Body of pancreas (tissue), 4 donors: ENCODE data around the gene HECA.

Experiments
- CTCF ChIP-seq, 7 experiments: fragments of 450-650 bp in 4 of 7; fragments of 200-600 bp in 3 of 7; sonication (generic) in 3 of 7; IDR thresholded peaks; one replicate each; pipeline ENCODE4 v1.5.1; 2016 to 2019; ENCODE audit warnings: antibody characterized with exemption in 7 of 7
- POLR2A ChIP-seq, 3 donors: fragments of 450-650 bp; IDR thresholded peaks; one replicate each; pipeline ENCODE4 v1.6.1; 2016; ENCODE audit warnings: antibody characterized with exemption in 3 of 3, mild to moderate bottlenecking in 2 of 3

DNA sequence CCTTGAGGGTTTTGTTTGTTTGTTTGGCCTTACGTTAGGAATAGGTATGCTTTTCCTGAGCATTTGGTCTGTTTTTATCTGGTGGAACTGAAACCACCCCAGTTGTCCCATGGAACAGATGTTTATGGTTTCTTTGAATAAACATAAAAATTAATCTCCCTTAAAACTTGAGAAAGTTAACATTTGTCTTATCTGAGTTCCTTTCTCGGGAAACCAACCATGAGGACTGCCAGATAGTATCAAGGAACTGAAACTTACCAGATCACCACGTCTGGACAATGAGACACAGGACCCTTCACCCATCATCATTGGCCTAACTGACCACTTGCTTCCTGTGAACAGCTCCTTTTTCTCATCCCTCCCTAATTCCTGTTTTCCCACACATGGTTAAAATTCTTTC is 15.3 kb upstream of the HECA start:
- TF ChIP-seq CTCF (IDR thresholded peaks at IDR 0.05) (no peak), POLR2A (IDR thresholded peaks at IDR 0.05) (no peak)
